ENCODE data around the gene RPP25. TPM values are rescaled to one million over a fixed set of nuclear protein-coding genes. Genes with fewer than 3 reads are reported as not detected.
A peak's percentile ranks its signal among the peaks of the same experiment; 100 is the strongest.

RPP25 gene
- polyA plus RNA-seq, 2 donors = 2.8 to 7.4 TPM

- WGBS, 2 donors = 2 to 3% methylated on average over 26 to 28 of the region's 28 CpGs
- H3K36me3 ChIP-seq (ENCODE audit: control insufficient read depth in 2 of 2, insufficient read depth in 2 of 2, low read length in 1 of 2) = no peaks in the 10 kb centered on the region
- H3K4me3 ChIP-seq (ENCODE audit: low read depth in 1 of 2, low read length in 2 of 2) = peak overlapping the region; percentile 2 to 11
- H3K27ac ChIP-seq (ENCODE audit: low read depth in 2 of 2, low read length in 1 of 2) = no peak overlapping the region
- peaks cover 0 to 10% of the 10 kb centered on the region in 2 donors for H3K27me3 ChIP-seq (ENCODE audit: control insufficient read depth in 1 of 2, insufficient read depth in 2 of 2, low read length in 2 of 2)
- no peaks in the 10 kb centered on the region for H3K9me3 ChIP-seq (ENCODE audit: control insufficient read depth in 2 of 2, insufficient read depth in 1 of 2, low read depth in 1 of 2, low read length in 1 of 2)
- peaks cover 5 to 23% of the 10 kb centered on the region in 2 donors for H3K4me1 ChIP-seq (ENCODE audit: control insufficient read depth in 2 of 2, insufficient read depth in 2 of 2, low read length in 1 of 2)
Observed at GRCh38 chr15:74958320-74958907, 1.8 kb upstream of the RPP25 start.

DNA sequence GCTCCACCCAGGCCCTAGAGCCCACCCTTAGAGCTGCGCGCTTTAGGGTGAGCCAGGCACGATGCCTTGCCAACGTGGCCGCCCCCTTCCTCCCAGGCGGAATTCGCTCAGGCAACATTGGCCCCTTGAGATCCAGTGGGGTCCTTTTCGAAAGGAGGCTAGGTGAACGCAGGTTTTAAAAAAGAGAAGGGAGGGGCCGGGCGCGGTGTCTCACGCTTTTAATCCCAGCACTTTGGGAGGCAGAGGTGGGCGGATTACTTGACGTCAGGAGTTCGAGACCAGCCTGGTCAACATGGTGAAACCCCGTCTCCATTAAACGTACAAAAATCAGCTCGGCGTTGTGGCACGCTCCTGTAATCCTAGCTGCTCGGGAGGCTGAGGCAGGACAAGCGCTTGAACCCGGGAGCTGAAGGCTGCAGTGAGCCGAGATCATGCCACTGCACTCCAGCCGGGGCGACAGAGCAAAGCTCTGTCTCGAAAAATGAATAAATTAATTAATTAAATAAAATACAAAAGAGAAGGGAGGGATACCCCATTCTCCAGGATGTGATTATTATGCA lies 984 bp upstream of the RPP25 start:
- 4 to 6% methylated on average over 28 of the region's 28 CpGs for WGBS, 2 donors

DNA sequence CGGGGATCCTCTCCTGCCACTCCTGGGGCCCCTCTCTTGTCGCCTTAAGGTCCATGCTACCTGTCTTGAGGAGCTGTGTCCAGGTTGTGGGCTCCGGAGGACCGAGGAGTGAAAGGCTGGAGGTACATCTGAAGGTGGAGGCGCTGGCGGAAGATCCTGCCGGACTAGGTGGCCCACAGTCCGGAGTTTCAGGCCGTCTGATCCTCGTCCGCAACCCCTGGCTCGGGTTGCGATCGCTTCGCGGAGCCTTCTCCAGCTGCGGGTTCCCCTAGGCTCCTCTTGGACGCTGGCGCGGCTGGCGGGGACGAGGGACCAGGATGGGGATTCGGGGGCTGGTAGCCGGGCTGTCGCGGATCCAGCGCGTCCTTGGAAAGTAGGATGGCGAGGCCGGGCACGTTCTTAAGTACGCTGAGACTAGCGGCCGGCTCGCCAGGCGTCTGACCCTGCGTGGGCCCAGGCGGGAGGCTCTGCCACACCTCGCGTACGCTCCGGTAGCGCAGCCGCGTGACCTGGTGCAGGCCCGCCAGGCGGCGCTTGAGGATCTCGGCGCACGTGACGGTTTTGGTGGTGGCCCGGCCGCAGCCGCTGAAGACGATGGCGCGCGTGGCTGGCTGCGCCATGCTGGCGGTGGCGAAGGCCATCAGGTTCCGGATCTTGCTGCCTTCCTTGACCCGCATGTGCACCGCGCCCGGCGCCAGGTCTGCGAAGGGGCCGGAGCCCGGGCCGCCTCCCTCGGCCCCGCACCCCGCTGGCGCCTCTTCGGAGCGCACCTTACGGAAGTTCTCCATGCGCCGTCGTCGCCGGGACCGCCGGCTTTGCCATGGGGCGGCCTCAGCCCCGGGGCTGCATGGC lies 550 bp downstream of the RPP25 start:
- WGBS, 2 donors = 18 to 19% methylated on average over 79 to 88 of the region's 88 CpGs
- Histone ChIP-seq H3K27me3 (ENCODE audit: control insufficient read depth in 1 of 2, insufficient read depth in 2 of 2, low read length in 2 of 2) (peaks cover 0 to 10% of the 10 kb centered on the region in 2 donors), H3K36me3 (ENCODE audit: control insufficient read depth in 2 of 2, insufficient read depth in 2 of 2, low read length in 1 of 2) (no peaks in the 10 kb centered on the region), H3K27ac (ENCODE audit: low read depth in 2 of 2, low read length in 1 of 2) (peak overlapping the region; percentile 73 to 74), H3K4me3 (ENCODE audit: low read depth in 1 of 2, low read length in 2 of 2) (peak overlapping the region; percentile 48 to 50), H3K4me1 (ENCODE audit: control insufficient read depth in 2 of 2, insufficient read depth in 2 of 2, low read length in 1 of 2) (peaks cover 5 to 23% of the 10 kb centered on the region in 2 donors), H3K9me3 (ENCODE audit: control insufficient read depth in 2 of 2, insufficient read depth in 1 of 2, low read depth in 1 of 2, low read length in 1 of 2) (no peaks in the 10 kb centered on the region)

More for the DNA sequence above, 984 bp upstream of the RPP25 start:
- H3K9me3 ChIP-seq (ENCODE audit: control insufficient read depth in 2 of 2, insufficient read depth in 1 of 2, low read depth in 1 of 2, low read length in 1 of 2) = no peaks in the 10 kb centered on the region
- H3K36me3 ChIP-seq (ENCODE audit: control insufficient read depth in 2 of 2, insufficient read depth in 2 of 2, low read length in 1 of 2) = no peaks in the 10 kb centered on the region
- H3K27me3 ChIP-seq (ENCODE audit: control insufficient read depth in 1 of 2, insufficient read depth in 2 of 2, low read length in 2 of 2) = peaks cover 0 to 10% of the 10 kb centered on the region in 2 donors
- H3K27ac ChIP-seq (ENCODE audit: low read depth in 2 of 2, low read length in 1 of 2) = peak overlapping the region; percentile 74 to 89
- H3K4me3 ChIP-seq (ENCODE audit: low read depth in 1 of 2, low read length in 2 of 2) = peak overlapping the region; percentile 48 to 50
- H3K4me1 ChIP-seq (ENCODE audit: control insufficient read depth in 2 of 2, insufficient read depth in 2 of 2, low read length in 1 of 2) = peaks cover 5 to 23% of the 10 kb centered on the region in 2 donors

GRCh38 chr15:74955017-74955416 lies 1.6 kb downstream of the RPP25 start:
- H3K9me3 ChIP-seq (ENCODE audit: control insufficient read depth in 2 of 2, insufficient read depth in 1 of 2, low read depth in 1 of 2, low read length in 1 of 2) = no peaks in the 10 kb centered on the region
- H3K36me3 ChIP-seq (ENCODE audit: control insufficient read depth in 2 of 2, insufficient read depth in 2 of 2, low read length in 1 of 2) = no peaks in the 10 kb centered on the region
- no peak overlapping the region for H3K4me3 ChIP-seq (ENCODE audit: low read depth in 1 of 2, low read length in 2 of 2)
- H3K27me3 ChIP-seq (ENCODE audit: control insufficient read depth in 1 of 2, insufficient read depth in 2 of 2, low read length in 2 of 2) = peaks cover 0 to 10% of the 10 kb centered on the region in 2 donors
- H3K4me1 ChIP-seq (ENCODE audit: control insufficient read depth in 2 of 2, insufficient read depth in 2 of 2, low read length in 1 of 2) = peaks cover 5 to 23% of the 10 kb centered on the region in 2 donors
- WGBS, 2 donors = 74 to 82% methylated on average over 8 of the region's 8 CpGs
- H3K27ac ChIP-seq (ENCODE audit: low read depth in 2 of 2, low read length in 1 of 2) = no peak overlapping the region

- H3K27me3 ChIP-seq (ENCODE audit: control insufficient read depth in 1 of 2, insufficient read depth in 2 of 2, low read length in 2 of 2) = peaks cover 0 to 9% of the 10 kb centered on the region in 2 donors
- no peaks in the 10 kb centered on the region for H3K9me3 ChIP-seq (ENCODE audit: control insufficient read depth in 2 of 2, insufficient read depth in 1 of 2, low read depth in 1 of 2, low read length in 1 of 2)
- no peak overlapping the region for H3K4me3 ChIP-seq (ENCODE audit: low read depth in 1 of 2, low read length in 2 of 2)
- H3K36me3 ChIP-seq (ENCODE audit: control insufficient read depth in 2 of 2, insufficient read depth in 2 of 2, low read length in 1 of 2) = no peaks in the 10 kb centered on the region
- no peak overlapping the region for H3K27ac ChIP-seq (ENCODE audit: low read depth in 2 of 2, low read length in 1 of 2)
- H3K4me1 ChIP-seq (ENCODE audit: control insufficient read depth in 2 of 2, insufficient read depth in 2 of 2, low read length in 1 of 2) = peaks cover 5 to 23% of the 10 kb centered on the region in 2 donors
Observed at GRCh38 chr15:74954515-74954914, 2.1 kb downstream of the RPP25 start.

DNA sequence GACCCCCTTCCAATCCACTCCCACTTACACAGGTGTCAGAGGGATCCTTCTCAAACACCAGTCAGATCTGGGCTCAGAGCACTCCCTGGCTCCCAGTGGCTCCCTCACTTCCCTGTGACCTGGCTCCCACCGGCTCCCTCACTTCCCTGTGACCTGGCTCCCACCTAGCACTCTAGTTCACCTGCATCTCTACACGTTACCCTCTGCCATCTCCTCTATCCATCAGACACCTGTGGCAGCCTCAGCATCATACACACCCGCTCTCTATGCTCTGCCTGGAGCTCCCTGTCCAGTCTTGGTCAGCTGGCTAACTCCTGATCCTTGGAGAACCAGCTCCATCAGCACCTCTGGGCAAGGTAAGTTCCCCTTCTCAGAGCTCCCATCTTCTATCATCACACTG lies 5.6 kb downstream of the RPP25 start:
- 61 to 63% methylated on average over 3 of the region's 3 CpGs for WGBS, 2 donors
- Histone ChIP-seq H3K36me3 (ENCODE audit: control insufficient read depth in 2 of 2, insufficient read depth in 2 of 2, low read length in 1 of 2) (no peaks in the 10 kb centered on the region), H3K9me3 (ENCODE audit: control insufficient read depth in 2 of 2, insufficient read depth in 1 of 2, low read depth in 1 of 2, low read length in 1 of 2) (no peaks in the 10 kb centered on the region), H3K4me1 (ENCODE audit: control insufficient read depth in 2 of 2, insufficient read depth in 2 of 2, low read length in 1 of 2) (peaks cover 4 to 10% of the 10 kb centered on the region in 2 donors), H3K4me3 (ENCODE audit: low read depth in 1 of 2, low read length in 2 of 2) (no peak overlapping the region), H3K27me3 (ENCODE audit: control insufficient read depth in 1 of 2, insufficient read depth in 2 of 2, low read length in 2 of 2) (no peaks in the 10 kb centered on the region), H3K27ac (ENCODE audit: low read depth in 2 of 2, low read length in 1 of 2) (no peak overlapping the region)

GRCh38 chr15:74950078-74950908 lies 6.3 kb downstream of the RPP25 start:
- Histone ChIP-seq H3K4me3 (ENCODE audit: low read depth in 1 of 2, low read length in 2 of 2) (no peak overlapping the region), H3K4me1 (ENCODE audit: control insufficient read depth in 2 of 2, insufficient read depth in 2 of 2, low read length in 1 of 2) (peaks cover 0 to 4% of the 10 kb centered on the region in 2 donors), H3K27me3 (ENCODE audit: control insufficient read depth in 1 of 2, insufficient read depth in 2 of 2, low read length in 2 of 2) (no peaks in the 10 kb centered on the region), H3K9me3 (ENCODE audit: control insufficient read depth in 2 of 2, insufficient read depth in 1 of 2, low read depth in 1 of 2, low read length in 1 of 2) (no peaks in the 10 kb centered on the region), H3K36me3 (ENCODE audit: control insufficient read depth in 2 of 2, insufficient read depth in 2 of 2, low read length in 1 of 2) (no peaks in the 10 kb centered on the region), H3K27ac (ENCODE audit: low read depth in 2 of 2, low read length in 1 of 2) (no peak overlapping the region)
- 40 to 51% methylated on average over 7 of the region's 7 CpGs for WGBS, 2 donors

DNA sequence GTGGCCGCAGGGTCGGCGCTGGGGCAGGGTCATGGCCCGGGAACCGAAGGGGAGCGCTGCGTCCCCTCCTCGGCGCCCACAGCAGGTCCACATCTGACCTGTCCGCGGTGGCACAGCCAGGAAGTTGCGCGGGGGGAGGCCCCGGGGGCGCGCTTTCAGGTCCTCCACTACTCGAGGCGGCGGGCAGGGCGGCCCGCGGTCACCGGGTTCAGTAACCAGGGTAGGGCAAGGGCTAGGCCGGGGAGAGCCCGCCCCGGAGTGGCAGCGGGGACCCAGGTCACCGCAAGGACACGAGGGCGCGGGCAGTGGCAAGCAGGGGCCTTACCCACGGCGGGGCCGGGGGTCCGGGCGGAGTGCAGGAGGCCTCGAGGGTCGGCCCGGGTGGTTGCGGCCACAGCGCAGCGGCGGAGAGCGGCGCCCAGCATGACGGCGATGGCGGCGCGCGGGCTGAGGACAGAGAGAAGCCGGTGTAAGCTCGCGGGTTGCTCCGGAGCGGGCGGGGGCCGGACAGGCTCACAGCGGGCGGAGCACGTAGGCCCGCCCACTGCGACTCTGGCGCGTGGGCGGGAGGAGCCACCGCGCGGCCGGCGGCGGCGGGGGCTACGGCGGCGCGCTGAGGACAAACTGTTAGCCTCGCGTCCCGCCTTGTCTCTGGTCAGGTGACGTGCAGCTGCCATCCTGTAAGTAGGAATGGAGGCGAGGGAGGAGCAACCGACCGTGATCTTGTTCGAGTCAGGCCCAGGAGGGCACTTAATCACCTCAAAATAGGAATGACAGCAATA lies 18.8 kb downstream of the RPP25 start, which contains the start of gene COX5A:
Gene COX5A (minus strand): TSS at position 484 of the 782 bp plus-strand sequence. CDS start 59 bp downstream, at position 425.
- 1% methylated on average over 71 to 85 of the region's 85 CpGs for WGBS, 2 donors
- Histone ChIP-seq H3K9me3 (ENCODE audit: control insufficient read depth in 2 of 2, insufficient read depth in 1 of 2, low read depth in 1 of 2, low read length in 1 of 2) (no peaks in the 10 kb centered on the region), H3K27ac (ENCODE audit: low read depth in 2 of 2, low read length in 1 of 2) (peak within 1 kb of the TSS; percentile 90 to 98), H3K4me1 (ENCODE audit: control insufficient read depth in 2 of 2, insufficient read depth in 2 of 2, low read length in 1 of 2) (no peaks in the 10 kb centered on the region), H3K27me3 (ENCODE audit: control insufficient read depth in 1 of 2, insufficient read depth in 2 of 2, low read length in 2 of 2) (no peaks in the 10 kb centered on the region), H3K36me3 (ENCODE audit: control insufficient read depth in 2 of 2, insufficient read depth in 2 of 2, low read length in 1 of 2) (no peaks in the 10 kb centered on the region), H3K4me3 (ENCODE audit: low read depth in 1 of 2, low read length in 2 of 2) (peak within 1 kb of the TSS; percentile 81 to 99)
